SK-N-DZ (cell line): ENCODE data around the gene ADAD2.
"Not testable (repeated sequence)": the region's sequence is repeated elsewhere in the genome, so short reads cannot be mapped to it uniquely, and the experiment has no call there.

Experiments
- DNase-seq: peaks from one replicate; pipeline ENCODE4 v3.0.0-alpha.2; 2015; ENCODE audit warnings: low spot score

The ADAD2 gene

DNA sequence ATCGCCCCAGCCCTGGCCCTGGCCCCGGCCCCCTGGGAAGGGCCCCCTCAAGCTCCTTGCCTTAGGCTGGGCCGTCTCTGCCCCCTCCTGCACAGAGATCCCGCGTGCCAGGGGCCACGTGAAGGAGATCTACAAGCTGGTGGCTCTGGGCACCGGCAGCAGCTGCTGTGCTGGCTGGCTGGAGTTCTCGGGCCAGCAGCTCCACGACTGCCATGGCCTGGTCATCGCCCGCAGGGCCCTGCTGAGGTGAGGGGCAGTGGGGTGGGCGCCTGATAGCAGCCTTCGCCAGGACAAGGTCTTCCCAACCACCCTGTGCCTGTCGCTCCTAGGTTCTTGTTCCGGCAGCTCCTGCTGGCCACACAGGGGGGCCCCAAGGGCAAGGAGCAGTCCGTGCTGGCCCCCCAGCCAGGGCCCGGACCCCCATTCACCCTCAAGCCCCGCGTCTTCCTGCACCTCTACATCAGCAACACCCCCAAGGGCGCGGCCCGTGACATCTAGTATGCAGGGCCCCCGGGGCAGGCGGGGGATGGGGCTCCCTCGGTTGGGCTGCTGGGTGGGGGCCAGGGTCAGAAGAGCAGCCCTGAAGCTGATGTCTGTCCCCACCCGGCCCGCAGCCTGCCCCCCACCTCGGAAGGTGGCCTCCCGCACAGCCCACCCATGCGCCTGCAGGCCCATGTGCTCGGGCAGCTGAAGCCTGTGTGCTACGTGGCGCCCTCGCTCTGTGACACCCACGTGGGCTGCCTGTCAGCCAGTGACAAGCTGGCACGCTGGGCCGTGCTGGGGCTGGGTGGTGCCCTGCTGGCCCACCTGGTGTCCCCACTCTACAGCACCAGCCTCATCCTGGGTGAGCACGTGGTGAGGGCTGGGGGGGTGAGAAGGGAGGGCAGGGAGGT lies 4.5 kb downstream of the ADAD2 start:
- no peak for DNase-seq

DNA sequence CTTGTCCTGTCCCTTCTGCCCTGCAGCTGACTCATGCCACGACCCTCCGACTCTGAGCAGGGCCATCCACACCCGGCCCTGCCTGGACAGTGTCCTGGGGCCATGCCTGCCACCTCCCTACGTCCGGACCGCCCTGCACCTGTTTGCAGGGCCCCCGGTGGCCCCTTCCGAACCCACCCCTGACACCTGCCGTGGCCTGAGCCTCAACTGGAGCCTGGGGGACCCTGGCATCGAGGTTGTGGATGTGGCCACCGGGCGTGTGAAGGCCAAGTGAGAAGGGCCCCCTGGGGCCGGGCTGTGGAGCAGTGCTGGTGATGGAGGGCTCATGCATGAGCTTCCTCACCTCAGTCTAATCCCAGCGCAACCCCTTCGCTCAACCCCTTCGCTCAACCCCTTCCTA lies 5.1 kb downstream of the ADAD2 start:
- DNase-seq, result no peak

DNA sequence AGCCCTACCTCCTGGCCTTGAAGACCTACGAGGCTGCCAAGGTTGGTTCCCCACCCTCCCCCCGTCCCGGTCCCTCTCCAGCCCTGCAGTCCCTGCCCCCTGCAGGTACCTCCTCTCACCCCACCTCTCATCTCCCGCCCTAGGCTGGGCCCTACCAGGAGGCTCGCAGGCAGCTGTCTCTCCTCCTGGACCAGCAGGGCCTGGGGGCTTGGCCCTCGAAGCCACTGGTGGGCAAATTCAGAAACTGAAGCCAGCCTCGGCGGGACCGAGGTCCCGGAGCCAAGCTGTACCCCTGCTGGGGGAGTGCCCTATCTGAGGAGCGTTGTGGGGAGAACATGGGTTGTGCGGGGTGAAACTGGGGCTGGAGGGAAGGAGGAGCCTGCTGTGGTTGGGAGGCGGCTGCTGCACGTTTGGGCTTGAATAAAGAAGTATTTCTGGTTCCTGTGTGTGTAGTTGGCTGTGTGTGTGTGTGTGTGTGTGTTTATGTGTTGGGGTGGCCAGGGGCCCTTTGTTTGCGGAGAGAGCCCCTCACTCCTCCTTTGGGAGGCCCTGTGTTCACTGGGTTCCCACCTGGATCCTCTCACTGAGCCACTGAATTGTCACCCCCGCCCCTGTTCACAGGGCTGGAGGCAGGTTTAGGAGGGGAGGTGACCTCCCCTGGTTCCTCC lies 5.9 kb downstream of the ADAD2 start:
- DNase-seq, result no peak

DNA sequence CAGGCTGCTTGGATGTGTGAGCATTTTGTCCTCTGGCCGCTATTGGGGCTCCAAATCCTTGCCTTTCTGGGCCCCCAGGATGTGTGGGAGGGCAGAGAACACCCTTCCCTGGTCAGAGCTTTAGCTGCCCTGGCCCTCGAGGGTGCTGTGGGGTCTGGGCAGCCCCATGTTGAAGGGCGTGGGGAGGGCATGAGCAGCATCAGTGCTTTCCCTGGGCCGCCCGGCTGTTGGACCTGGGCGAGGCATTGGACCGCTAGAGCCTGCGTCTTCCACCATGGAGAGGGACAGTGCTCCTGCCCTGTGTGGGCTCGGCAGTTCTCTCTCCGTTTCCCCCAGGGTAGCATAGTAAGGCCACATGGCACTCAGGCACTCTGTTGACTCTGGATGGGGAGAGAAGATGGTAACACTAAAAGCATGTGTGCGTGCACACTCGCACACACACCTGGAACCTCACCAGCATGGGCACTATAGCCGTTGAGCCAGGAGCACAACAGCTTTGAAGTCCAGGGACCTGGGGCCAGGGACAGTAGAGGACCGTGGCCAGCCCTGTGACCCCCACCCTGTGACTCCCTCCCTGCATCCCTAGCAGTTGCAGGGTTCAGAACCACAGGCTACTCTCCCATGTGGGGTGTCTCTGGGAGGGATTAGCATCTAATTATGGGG lies 6.6 kb downstream of the ADAD2 start:
- DNase-seq, result no peak

DNA sequence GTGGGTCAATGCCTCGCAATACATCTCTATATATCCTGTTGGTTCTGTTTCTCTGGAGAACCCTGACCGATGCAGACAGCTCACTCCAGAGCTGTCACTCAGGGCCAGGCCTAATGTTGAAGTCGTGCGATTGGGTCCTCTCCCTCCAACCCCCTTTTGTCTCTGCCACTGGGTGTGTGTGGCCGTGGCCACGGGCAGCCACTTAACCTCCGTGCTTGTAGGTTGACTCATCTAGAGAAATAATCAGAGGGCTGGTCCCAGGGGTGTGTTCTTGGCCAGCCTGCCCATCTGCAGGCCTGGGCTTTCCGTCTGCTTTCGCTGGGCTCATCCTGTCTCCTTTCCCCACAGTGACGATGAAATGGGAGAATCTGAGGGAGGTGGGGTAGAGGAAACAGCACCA lies 7.4 kb downstream of the ADAD2 start:
- DNase-seq, result no peak

DNA sequence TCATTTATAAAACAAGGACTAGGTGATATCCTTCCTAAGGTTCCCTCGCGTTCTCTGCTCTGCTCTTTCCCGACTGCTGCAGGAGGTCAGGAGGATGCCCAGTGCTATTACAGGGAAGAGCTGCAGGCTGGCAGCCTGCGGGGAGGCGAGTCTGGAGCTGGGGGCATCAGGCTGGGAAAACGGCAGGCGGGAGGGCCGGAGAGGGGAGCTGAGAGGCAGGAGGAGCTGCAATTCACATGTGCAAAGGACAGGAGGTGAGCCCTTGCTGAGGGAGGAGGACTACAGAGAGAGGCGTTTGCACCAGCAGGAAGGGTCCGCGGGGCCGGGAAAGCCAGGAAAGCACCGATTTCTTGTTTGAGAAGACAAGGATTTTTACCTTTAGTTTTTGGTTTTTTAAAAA lies 8.1 kb downstream of the ADAD2 start:
- DNase-seq, result no peak

DNA sequence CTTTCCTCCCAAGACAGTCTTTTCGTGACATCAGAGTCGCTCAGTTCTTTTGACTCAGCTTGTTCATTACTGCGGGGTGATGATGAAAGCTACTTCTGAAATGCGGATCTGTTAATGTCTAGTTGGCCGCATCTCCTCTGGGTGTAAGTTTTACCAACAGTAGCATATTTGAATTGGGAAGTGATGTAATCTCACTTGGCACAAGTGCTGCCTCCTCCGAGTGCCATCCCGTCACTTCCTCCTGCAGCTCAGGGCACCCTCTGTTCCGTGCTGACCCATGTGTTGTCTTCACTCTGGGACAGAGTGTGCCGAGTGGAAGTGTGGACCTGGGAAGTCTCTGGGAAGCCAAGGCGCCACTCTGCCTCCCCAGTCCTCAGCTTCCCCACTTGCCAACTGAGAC lies 8.9 kb downstream of the ADAD2 start:
- no peak for DNase-seq

DNA sequence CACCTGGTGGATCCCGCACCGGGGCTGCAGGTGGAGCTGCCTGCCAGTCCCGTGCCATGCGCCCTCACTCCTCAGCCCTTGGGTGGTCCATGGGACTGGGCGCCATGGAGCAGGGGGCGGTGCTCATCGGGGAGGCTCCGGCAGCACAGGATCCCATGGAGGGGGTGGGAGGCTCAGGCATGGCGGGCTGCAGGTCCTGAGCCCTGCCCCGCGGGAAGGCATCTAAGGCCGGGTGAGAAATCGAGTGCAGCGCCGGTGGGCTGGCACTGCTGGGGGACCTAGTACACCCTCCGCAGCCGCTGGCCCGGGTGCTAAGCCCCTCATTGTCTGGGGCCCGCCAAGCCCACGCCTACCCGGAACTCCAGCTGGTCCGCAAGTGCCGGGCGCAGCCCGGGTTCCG lies 13.6 kb downstream of the ADAD2 start:
- DNase-seq, result not testable (repeated sequence)

DNA sequence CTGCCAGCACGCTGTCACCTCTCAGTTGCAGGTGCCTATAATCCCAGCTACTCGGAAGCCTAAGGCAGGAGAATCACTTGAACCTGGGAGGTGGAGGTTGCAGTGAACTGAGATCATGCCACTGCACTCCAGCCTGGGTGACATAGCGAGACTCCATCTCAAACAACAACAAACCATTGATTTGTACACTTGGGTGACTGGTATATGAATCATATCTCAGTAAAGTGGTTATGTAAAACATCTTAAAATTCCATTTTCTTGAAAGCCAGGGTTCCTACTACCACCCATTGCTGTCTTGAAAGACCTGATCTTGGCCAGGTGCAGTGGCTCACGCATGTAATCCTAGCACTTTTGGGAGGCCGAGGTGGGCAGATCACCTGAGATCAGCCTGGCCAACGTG lies 14.2 kb downstream of the ADAD2 start:
- DNase-seq, result not testable (repeated sequence)

DNA sequence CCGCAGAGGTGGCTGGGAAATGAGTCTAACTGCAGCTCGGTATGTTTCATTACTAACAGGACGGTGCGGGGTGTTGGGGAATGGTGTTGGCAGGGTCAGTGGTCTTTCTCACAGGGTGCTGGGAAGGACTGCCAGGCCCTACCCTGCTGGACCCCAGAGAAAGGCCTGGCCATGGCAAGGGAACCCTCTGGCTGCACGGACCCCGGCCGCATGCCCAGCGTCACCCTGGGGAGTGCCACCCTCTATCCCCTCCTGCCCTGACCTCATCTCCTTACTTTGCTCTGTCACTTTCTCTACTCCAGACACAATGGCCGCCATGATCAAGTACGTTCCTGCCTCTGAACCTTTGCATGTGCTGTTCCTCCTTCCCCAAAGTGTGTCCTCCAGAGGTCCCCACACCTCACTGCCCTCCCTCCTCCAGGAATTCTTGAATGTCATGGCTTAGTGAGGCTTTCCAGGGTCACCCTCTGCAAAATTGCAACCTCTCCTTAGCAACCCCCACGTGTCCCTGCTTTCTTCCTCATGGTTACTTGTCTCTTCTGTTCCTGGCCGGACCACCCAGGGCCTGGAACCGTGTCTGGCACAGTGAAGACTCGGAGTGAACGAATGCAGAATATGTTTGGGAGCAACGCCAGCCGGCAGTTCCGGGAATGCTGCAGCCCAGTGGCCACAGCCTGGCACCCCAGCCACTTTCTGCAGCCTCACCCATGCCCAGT lies 15.2 kb downstream of the ADAD2 start:
- DNase-seq, result no peak

DNA sequence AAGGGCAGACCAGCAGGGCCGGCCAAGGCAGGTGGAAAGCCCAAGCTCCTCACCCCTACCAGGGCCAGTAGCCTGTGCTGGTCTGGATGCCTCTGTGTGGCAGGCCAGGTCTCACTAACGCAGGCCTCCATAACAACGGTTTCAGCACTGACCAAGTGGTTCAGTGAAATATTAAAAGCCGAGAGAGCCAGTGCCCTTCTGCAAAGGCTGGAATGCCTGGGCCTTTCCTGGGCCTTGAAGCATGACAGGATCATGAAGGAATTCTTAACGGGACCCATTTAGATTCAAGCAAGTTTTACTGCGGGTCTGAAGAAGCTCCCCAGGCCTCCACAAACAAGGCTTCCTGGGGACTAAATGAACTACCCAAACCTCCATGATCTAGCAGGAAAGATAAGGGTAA lies 16.3 kb downstream of the ADAD2 start:
- no peak for DNase-seq

DNA sequence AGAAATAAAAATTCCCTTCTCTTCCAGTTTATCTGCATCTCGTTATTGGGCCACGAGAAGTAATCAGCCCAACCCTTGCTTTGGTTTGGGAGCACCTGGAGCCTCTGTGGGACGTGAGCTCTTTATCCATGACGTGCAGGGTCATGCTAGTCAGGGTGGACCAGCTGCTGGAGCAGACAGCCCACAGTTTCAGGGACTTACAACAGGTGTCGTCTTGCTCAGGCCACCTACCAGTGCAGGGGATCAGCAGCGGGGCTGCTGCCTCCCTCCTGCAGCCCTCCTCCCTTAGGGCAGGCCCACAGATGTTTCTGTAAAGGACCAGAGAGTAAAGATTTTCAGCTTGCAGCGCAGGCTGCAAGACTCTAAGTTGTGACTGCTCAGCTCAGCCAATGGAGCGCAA lies 16.9 kb downstream of the ADAD2 start:
- no peak for DNase-seq

DNA sequence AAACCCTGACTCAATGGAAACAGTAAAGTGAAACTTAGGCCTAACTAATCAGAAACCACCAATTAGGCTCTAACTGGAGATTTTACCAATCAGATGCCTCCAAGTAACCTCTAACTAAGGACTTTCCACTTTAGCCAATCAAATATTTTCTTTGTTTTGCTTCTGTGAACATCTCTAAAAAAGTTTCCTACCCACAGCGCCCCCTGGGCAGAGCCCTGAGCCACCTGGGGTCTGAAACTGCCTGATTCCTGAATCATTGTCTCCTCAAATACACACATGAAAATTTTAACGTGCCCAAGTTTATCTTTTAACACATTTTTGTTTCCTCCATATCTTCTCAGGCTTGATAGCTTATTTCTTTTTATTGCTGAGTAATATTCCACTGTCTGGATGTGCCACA lies 19.0 kb downstream of the ADAD2 start:
- no peak for DNase-seq

DNA sequence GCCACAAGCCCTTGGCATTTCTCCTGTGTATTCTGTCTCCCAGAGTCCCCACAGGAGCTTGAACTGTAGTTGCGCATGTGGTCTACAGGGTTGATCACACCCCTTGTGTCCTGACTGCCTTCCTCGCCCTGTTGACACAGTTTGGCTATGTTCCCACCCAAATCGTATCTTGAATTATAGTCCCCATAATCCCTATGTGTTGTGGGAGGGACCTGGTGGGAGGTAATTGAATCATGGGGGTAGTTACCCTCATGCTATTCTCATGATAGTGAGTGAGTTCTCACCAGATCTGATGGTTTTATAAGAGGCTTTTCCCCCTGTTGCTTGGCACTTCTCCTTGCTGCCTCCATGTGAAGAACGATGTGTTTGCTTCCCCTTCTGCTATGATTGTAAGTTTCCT lies 21.2 kb downstream of the ADAD2 start:
- no peak for DNase-seq

DNA sequence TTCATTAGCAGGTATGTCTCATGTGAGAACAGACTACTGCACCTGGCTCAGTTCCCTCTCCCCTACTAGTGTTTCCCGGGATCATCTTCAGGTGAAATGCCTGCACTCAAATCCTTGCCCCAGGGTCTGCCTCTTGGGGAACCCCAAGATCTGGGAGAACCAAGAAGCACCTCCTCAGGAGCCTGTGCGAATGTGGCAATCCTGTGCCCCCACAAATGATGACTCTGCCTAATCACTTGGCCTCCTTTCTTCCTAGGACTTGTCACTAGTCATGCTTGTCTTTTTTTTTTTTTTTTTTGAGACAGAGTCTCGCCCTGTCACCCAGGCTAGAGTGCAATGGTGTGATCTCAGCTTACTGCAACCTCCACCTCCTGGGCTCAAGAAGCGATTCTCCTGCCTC lies 21.7 kb downstream of the ADAD2 start:
- no peak for DNase-seq

DNA sequence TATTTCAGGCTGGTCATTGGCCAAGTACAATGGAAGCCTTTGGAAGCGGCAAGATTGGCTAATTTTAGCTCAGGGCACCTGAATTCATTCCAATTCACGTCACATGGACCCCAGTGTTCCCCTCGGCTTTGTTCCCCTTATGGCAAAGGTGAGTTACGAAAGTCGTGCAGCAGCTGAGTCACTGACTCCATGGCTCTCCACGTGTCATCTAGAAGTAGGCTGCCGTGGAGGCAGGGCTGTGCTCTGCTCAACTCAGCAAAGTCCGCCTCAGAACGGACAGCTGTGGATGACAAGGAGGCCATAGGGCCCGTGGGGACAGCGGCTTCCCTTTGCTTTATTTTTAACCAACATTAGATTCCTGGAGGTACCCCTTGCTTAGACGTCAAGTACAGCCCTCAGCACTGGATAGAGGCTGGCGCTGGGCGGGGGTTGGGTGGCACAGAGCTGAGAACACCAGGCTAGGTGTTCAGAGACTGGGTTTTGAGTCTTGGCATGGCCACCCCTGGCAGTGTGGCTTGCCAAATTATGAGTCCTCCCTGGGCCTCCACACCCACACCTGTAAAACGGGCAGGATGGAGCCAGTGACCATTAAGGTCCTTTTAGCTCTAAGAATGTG lies 23.6 kb downstream of the ADAD2 start:
- DNase-seq, result no peak

DNA sequence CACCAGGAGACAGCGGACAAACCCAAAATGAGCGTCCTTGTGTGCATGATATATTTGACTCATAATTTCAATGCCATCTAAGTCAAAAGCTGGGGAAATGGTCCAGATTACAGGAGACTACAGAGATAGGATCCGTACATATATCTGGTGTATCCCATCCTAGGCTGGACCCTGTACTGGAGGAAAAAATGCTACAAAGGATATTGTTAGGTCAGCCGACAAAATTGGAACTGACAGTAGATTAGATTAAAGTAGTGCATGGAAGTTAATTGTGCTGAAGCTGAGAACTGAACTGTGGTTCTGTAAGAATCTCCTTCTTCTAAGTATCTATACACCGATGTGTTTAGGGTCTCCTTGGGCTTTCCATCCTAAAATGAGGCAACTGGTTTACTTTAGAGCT lies 24.6 kb downstream of the ADAD2 start:
- peak; percentile 96 for DNase-seq

DNA sequence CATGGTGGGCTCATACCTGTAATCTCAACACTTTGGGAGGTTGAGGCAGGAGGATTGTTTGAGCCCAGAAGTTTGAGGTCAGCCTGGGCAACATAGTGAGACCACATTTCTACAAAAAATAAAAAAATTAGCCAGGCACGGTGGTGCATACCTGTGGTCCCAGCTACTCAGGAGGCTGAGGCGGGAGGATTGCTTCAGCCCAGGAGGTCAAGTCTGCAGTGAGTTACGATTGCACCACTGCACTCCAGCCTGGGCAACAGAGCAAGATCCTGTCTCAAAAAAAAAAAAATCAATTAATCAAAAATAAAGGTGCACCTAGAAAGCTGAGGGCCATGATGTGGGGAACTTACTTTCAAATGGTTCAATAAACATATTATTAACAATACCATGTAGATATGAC lies 25.2 kb downstream of the ADAD2 start:
- not testable (repeated sequence) for DNase-seq

DNA sequence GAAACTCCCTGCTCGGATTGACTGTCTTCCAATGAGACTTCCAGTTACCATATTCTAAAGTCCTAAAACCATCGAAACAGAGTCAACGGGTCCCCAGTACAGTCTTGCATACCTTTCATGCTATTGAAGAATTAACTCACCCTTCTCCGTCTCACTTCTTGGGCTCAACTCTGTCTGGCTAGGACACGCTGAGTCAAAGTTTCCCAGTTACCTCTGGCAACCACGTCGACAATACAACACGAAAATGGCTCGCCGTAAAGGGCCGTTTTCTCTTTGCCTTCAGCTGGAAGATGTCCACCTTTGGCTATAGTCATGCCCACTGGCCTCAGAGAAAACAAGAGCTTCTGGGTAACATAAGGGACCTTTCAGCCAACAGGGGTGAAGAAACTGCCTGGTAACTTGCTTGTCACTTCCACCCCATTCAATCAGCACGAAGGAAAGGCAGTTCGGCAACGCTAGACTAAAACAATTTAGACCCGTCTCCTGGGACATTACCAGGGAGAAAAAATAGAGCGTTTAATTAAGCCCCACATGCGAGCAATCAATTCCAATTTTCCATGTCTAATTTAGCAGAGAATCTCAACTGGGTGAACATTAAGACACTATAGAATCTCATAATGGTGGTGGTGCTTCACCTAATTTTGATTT lies 27.3 kb downstream of the ADAD2 start:
- DNase-seq, result no peak

DNA sequence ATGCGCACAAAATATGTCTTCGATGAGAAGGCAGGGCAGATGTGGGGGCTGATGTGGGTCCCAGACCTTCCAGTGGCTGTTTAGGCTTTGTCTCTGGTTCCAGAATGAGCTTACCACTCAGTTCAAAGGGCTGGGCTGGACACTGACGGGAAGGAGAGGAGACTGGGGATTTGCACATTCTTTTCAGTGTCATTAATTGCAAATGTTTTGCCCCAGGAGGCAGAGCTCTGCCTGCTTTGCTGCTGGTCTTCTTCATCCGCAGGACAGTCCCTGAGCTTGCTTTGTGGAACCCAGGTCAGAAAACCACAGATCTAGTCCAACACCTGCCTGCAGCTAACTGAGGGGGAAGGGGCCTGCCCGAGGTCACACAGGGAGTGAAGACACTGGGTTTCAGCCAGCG lies 28.0 kb downstream of the ADAD2 start:
- no peak for DNase-seq

DNA sequence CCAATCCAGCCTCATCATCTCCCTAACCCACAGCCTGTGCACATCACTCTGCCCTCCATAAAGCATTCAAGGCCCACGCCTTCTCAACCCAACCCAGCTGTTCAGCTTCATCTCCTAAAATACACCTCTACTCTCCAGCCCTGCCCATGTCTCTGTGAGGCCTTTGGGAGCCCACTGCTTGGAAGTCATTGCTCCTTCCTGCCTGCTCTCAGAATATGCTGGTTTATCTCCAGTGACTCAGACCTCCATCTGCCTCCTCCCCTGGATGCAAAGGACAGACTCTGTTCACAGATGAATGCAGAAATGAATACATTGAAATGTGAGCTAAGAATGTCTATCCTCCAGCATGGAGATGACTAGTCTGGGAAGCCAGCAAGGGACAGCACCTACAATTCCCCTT lies 29.9 kb downstream of the ADAD2 start:
- no peak for DNase-seq
